ENCODE results near the gene SHISA5. TPM values are rescaled to one million over a fixed set of nuclear protein-coding genes. Genes with fewer than 3 reads are reported as not detected.
"Not testable (repeated sequence)": the region's sequence is repeated elsewhere in the genome, so short reads cannot be mapped to it uniquely, and the experiment has no call there.

Gene SHISA5, protein sequence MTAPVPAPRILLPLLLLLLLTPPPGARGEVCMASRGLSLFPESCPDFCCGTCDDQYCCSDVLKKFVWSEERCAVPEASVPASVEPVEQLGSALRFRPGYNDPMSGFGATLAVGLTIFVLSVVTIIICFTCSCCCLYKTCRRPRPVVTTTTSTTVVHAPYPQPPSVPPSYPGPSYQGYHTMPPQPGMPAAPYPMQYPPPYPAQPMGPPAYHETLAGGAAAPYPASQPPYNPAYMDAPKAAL
- 100 and 104 TPM in 2 replicates for polyA plus RNA-seq (2014; cell fraction: cytosol; rRNA removed)
- 37.9 and 46.3 TPM in 2 replicates for polyA plus RNA-seq (2014; cell fraction: nucleus; rRNA removed)

DNA sequence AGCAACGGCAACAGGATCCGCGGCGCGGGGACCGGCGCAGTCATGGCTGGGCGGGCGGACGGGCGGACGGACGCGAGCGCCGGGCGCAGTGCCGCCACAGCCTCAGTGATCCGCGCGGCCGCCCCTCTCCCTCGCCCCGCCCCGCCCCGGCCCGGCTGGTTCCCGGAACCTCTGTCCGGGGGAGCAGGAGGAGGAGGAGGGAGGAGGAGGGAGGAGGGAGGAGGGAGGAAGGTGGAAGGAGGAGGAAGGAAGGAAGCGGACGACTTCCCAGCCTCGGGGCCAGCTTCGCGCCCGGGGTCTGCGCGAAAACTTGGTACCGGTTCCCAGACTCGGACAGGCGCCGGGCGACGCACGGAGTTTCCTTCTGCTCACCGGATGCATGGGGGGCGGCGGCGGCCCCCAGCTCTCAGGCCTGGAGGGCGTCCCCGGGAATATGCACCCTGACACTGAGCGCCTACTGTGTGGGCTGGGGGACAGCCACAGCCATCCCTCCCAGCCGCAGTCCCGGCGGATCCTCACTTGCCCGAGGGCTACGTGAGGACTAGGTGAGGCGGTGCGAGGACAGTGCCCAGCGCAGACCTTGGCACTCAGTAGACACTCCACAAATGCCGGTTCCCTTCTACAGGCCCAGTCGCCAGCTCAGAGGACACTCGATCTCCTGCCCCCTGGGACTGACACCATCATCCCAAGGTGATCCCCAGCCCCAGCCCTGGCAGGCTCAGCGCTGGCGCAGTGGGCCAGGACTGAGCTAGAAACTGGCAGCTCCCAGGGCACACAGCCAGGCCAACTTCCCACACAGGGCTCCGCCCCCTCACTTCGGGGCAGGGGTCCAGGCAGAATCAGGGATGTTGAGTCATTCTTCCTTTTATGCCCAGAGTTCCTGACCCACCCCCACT lies at the start of gene SHISA5:
Gene SHISA5 (minus strand): TSS at position 124 of the 896 bp plus-strand sequence. CDS start 80 bp downstream, at position 44.
- DNase-seq (ENCODE audit: low spot score) = peak; percentile 24

DNA sequence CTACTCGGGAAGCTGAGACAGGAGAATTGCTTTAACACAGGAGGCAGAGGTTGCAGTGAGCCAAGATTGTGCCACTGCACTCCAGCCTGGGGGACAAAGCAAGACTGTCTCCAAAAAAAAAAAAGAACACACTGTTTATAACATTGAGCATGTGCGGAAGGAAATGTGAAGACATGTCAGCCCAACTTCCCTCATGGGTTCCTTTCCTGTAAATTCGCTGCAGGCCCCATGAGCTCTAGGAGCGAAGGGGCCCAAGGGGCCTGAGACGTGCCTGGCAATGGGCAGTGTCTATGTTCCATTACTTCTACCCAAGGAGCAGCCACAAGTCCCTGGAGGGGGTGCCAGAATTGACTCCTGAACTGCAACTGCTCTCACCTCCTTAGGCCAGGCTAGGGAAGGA lies 49.4 kb upstream of the SHISA5 start:
- DNase-seq (ENCODE audit: low spot score) = no peak

DNA sequence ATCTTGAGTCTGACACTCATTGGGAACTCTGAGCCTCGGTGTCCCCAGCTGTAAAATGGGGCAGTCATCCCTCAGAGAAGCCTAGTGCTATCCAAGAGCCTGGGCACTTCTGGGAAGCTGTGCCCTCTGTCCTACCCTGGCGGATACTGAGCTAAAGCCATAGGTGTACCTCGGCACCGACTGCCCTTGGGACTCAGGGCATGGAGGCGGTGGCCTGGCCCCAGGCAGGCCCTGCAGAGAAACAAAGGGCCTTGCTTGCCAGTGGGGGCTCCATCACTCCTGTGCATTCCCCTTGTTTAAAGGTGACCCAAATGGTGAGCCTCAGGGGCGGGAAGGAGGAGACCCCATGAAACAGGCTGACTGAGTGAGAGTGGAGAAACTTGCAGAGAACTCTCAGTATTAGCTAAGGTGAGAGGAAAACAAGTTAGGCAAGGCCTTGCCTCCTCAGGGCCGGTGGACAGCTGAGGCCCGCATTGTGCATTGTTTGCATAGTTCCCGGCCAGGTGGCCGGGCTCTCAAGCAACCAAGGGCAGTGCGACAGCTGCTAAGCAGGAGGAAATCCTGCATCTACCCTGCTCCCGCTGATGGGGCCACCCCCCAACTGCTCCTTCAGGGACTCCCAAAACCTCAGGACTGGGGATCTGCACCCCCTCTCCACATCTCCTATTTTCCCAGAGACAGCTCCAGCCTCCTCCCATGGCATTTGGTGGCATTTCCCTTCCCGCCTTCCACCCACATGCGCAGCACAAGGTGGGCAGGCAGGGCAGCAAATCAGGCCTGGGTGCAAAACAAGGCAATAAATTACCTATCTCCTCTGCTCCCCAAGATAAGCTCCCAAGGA lies 48.4 kb upstream of the SHISA5 start:
- no peak for DNase-seq (ENCODE audit: low spot score)

DNA sequence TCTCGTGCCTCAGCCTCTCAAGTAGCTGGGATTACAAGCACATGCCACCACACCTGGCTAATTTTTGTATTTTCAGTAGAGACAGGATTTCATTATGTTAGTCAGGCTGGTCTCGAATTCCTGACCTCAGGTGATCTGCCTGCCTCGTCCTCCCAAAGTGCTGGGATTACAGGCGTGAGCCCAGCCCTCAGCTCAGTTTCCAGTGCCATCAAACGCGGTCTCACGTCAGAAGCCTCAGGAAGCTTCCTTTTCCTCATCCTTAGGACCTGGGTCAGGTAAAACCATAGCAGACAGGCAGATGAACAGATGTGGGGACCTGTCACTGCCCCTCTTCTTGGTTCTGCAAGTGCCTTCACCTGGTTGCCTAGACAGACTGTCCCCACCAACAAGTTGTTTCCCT lies 47.7 kb upstream of the SHISA5 start:
- DNase-seq (ENCODE audit: low spot score) = not testable (repeated sequence)

DNA sequence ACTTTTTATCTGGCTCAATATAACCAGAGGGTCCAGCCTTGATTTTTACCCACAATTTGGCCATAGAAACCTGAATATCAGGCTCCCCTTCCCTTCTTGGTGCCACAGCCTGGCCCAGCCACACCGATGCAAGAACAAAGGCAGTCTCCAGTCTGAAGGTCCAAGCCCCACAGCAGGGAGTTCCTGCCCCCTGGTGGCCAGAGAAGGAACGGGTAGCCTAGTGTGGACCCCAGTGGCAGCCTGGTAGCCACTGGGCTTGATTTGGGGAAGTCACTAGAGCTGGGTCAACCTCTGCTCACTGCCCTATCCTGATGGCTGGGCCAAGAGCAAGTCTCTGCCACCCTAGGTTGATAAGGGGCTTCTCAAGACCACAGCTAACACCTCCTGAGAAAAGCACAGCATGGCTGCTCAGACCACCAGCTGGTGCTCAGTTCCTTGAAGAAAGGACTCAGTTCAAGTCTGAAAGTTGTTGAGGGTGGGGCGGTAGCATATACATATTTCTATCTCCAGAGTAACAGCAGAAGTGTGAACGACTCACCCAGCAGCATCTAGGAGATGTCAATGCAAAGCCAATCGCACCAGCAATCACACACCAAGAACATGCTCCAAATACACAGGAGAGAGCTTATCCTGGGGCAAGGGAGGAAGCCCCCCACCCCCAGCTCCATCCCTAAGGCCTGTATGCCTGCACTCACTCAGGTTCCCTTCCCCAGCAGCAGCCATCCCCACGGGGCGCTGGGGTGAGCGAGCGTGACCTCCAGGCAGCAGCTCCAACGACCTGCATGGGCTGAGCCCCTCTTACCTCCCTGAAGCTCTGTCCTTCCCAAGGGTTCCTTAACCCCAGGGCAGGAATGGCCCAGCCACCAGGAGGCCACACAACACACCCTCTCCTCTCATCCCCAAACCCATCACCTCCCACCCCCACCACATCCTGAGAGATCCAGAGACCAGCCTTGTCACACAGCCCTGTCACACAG lies 45.0 kb upstream of the SHISA5 start:
- DNase-seq (ENCODE audit: low spot score) = peak; percentile 78

DNA sequence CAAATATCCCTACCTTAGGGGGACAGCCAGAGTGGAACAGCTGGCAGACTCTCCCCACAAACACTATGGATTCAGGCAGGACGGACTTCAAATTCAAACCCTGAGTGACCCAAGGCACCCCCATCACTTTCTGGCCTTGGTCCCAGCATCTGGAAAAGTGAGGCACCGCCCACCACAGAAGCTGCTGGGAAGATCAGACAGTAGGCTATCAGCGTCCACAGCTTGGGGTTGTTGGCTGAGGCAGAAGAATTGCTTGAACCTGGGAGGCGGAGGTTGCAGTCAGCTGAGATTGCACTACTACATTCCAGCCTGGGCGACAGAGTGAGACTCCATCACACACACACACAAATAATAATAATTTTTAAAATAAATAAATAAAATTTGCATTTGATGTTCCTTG lies 44.2 kb upstream of the SHISA5 start:
- DNase-seq (ENCODE audit: low spot score) = no peak

DNA sequence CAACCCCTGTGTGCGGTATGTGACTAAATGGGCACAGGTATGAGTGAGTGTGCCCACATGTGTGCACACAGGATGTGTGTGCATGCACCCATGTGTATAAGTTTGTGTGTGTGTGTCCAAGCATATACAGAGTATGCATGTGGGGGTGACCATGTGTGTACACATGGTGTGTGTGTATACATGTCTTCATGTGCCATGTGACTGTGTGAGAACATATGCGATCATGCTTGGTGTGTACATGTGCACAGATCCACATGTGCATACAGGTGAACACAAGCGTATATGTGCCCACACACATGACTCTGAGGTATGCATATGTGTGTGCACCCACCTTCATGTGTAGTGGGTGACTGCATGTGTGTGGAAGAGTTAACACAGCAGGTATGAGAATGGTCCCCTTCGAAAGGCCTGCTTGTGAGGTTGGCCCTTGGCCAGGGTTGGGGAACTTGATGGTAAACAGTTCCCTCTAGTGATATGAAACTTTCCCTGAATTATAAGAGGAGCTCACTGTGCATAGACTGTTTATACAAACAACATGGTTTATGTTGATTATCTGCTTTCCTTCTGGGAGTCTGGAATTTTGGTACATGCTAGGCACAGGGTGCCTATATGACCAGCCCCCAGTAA lies 42.3 kb upstream of the SHISA5 start:
- DNase-seq (ENCODE audit: low spot score) = no peak

DNA sequence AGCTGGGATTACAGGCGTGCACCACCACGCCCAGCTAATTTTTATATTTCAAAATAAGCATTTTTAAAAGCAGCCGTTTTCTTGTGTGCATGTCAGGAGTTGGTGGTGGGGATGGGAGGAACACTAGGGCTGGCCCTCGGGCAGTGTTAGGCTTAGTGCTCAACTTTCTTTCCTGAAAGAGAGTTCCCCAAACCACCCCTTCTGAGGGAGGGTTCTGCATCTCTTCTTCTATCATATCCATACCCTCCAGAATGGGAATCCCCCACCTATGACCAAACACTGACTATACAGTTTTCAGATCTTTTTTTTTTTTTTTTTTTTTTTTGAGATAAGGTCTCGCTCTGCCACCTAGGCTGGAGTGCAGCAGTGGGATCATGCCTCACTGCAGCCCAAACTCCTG lies 40.2 kb upstream of the SHISA5 start:
- no peak for DNase-seq (ENCODE audit: low spot score)

DNA sequence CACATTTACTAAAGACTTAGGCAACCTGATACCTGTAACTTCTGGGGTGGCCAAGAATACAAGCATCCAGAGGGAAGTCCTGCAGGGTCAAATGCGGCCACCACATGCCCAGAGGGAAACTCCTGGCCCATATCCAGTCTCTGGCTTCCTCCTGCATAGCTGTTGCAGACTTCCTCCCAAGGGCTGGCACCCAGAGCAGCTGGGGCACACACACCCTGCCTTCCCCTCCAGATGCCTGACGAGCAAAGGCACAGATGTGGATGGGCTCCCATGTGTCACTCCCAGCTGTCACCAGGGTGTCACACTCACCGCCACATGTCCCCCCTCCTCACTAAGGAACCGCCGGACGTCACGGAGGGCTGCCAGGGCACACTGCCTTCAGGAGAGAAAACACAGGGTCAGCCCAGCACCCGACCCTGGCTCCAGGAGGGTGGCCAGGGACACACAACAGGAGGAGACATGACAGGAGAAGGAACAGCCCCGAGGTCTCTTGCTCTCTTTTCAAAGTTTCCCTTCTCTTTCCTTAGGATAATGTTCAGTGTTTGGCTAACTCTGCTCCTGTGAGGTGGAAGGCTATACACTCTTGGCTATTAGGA lies 39.4 kb upstream of the SHISA5 start:
- no peak for DNase-seq (ENCODE audit: low spot score)

DNA sequence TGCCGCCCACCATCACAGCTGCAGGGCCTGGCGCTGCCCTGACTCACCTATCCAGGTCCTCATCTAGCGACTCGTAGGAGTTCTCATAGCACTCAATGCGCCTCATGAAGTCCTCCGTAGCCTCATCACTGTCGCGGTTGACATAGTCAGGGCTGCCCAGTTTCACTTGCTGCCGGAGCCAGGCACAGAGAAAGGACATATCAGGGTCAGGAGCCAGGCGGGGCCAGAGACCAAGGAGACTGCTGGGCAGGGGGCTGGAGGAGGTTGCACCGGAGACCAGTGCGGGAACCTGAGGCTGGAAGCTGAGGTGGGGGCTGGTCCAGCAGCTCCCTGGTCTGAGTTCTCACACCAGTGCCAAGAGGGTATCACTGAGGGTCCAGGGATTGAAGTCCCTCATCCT lies 34.5 kb upstream of the SHISA5 start:
- DNase-seq (ENCODE audit: low spot score) = no peak

DNA sequence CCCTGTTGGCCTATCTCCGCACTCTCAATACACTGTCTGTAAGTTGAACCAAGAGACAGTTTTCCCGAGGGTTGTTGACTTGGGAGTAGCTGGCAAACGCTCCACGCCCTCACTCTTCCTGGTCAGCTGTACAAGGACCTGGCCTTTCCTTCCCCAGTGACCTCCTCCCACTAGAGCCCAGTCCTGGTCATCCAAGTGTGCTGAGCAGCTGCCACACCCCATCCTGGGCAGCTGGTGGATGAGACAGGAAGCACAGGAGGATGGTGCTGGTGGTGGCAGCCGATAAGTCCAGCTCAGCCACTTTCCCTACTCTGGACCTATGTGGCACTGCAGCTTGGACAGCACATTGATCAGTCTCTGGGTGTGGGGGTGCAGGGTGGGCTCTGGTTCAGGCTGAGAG lies 32.8 kb upstream of the SHISA5 start:
- DNase-seq (ENCODE audit: low spot score) = no peak

DNA sequence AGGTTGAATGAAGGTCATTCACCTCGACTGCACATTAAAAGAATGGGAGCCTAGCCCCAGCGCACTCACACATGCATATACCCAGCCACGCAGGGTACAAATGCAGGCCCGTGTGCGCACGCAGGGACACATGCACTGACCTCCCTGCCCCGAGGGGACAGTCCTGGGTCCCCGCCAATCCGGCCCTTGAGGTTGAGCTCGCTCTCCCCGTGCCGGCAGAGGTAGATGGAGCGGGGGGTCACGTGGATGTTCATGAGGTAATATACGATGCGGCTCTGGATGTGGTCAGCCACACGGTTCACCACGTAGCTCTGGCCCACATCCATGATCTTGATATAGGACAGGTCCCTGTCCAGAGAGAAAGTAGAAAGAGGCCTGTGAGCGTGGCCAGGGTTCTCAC lies 32.1 kb upstream of the SHISA5 start:
- DNase-seq (ENCODE audit: low spot score) = no peak

DNA sequence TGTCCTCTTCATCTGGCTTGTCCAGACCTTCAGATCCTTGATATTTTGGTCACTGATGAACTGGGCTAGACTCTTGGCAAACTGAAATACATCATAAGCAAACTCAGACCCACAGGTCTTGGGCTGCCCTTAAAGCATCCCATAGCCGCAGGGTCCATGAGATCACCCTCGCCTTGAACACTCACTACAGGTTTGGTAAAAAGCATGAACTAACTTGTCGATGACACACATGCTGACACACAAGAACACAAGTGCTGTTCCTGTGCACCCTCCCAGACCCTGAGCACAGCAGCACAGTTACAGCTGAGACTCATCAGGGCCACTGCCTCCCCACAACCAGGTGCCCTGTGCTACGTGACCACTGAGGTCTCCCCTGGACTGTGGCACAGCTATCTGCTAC lies 31.6 kb upstream of the SHISA5 start:
- DNase-seq (ENCODE audit: low spot score) = no peak

DNA sequence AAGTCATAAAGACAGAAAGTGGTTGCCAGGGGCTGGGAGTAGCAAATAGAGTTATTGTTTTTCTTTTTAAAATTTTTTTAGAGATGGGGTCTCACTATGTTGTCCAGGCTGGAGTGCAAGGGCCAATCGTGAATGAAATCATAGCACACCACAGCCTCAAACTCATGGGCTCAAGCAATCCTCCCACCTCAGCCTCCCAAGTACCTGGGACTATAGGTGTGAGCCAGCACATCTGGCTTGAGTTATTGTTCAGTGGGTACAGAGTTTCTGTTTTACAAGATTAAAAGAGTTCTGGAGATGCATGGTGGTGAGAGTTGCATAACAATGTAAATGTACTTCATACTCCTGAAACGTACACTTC lies 29.0 kb upstream of the SHISA5 start:
- no peak for DNase-seq (ENCODE audit: low spot score)

DNA sequence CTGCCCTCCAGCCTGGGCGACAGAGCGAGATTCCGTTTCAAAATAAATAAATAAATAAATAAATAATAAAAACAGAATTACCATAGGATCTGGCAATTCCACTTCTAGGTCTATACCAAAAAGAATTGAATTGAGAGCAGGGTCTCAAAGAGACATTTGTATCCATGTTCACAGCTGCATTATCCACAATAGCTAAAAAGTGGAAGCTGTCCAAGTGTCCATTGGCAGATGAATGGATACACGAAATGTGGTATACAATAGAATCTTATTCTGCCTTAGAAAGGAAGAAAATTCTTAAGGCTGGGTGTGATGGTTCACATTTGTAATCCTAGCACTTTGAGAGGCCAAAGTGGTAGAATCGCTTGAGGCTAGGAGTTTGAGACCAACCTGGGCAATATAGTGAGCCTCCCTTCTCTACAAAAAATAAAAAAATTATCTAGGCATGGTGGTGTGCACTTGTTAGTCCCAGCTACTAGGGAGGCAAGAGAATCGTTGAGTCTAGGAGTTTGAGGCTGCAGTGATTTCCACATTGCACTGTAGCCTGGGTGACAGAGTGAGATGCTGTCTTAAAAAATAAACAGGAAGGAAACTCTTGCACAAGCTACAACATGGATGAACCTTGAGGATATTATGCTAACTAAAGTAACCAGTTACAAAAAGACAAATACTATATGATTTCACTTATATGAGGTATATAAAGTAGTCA lies 28.4 kb upstream of the SHISA5 start:
- DNase-seq (ENCODE audit: low spot score) = no peak

DNA sequence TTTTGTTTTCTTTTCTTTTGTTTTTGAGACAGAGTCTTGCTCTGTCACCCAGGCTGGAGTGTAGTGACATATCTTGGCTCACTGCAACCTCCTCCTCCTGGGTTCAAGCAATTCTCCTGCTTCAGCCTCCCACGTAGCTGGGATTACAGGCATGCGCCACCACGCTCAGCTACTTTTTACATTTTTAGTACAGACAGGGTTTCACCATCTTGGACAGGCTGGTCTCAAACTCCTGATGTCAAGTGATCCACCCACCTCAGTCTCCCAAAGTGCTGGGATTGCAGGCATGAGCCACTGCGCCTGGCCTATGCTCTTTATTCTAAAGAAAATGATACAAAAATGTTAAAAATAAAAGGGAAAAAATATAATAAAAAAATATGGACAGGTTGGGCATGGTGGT lies 26.7 kb upstream of the SHISA5 start:
- not testable (repeated sequence) for DNase-seq (ENCODE audit: low spot score)

DNA sequence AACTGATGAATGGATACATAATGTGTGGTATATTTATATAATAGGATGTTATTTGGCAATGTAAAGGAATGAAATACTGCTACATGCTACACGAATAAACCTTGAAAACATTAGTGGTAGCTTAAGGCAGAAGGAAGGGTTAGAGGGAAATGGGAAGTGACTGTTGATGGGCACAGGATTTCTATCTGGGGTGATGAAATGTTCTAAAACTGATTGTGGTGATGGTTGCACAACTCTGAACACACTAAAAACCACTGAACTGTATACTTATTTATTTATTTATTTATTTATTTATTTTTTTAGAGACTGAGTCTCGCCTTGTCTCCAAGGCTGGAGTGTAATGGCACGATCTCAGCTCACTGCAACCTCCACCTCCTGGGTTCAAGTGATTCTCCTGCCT lies 24.8 kb upstream of the SHISA5 start:
- no peak for DNase-seq (ENCODE audit: low spot score)

DNA sequence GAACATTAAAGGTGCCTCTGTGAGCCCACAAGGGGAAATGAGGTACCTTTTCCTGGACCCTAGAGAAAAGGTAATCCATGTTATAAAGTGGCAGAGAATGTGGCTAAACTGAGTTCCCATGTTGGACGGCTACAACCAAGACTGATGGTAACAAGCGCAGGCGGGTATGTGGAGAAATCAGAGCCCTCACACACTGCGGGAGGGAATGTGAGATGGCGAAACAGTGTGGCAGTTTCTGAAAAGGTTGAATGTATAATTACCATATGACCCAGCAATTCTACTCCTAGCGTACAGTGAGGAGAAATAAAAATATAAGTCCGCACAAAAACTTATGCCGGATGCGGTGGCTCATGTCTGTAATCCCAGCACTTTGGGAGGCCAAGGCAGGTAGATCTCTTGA lies 24.1 kb upstream of the SHISA5 start:
- no peak for DNase-seq (ENCODE audit: low spot score)

DNA sequence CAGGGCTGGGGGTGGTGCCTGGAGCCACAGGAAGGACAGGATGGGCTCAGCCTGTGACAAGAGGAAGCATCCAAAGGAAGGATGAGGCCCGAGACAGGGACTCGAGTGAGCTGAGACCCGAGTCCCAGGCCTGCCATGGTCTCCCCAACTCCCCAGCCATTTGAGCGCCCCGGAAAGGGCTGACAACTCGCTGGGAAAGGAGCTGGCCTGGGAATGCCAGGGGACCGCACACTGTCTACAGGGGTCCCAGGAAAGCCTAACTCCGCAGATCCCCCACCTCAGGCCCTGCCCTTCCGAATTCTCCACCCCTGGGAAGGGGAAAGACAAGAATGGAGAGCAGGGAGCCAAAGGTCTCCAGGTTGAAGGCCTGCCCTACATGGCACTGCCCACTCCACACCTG lies 21.0 kb upstream of the SHISA5 start:
- DNase-seq (ENCODE audit: low spot score) = no peak
